Uterus (tissue), 2 donors: ENCODE data around the gene BOD1L1.

Experiments
- POLR2A ChIP-seq, 2 donors: fragments of 450-650 bp; IDR thresholded peaks; one replicate each; pipeline ENCODE4 v1.6.1; 2016; ENCODE audit warnings: antibody characterized with exemption in 2 of 2, mild to moderate bottlenecking in 1 of 2, moderate library complexity in 1 of 2
- TF ChIP-seq, protein P1 (sequence below), 4 experiments: fragments of 200-600 bp in 2 of 4; fragments of 450-650 bp in 2 of 4; sonication (generic) in 2 of 4; IDR thresholded peaks; one replicate each; pipeline ENCODE4 v1.5.1; 2016 to 2019; ENCODE audit warnings: antibody characterized with exemption in 4 of 4, mild to moderate bottlenecking in 2 of 4, moderate library complexity in 1 of 4

GRCh38 chr4:13584481-13584880, 43.0 kb downstream of the BOD1L1 start:
- TF ChIP-seq, protein P1, sequence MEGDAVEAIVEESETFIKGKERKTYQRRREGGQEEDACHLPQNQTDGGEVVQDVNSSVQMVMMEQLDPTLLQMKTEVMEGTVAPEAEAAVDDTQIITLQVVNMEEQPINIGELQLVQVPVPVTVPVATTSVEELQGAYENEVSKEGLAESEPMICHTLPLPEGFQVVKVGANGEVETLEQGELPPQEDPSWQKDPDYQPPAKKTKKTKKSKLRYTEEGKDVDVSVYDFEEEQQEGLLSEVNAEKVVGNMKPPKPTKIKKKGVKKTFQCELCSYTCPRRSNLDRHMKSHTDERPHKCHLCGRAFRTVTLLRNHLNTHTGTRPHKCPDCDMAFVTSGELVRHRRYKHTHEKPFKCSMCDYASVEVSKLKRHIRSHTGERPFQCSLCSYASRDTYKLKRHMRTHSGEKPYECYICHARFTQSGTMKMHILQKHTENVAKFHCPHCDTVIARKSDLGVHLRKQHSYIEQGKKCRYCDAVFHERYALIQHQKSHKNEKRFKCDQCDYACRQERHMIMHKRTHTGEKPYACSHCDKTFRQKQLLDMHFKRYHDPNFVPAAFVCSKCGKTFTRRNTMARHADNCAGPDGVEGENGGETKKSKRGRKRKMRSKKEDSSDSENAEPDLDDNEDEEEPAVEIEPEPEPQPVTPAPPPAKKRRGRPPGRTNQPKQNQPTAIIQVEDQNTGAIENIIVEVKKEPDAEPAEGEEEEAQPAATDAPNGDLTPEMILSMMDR (IDR thresholded peaks at IDR 0.05) = no peak
- TF ChIP-seq POLR2A (IDR thresholded peaks at IDR 0.05) = no peak
